HG03097 (cell line): ENCODE data around the gene TTPAL.

Experiments used
- ATAC-seq: cut with Tn5 transposase; IDR thresholded peaks from one replicate; pipeline ENCODE4 v1.9.1; 2021; ENCODE audit not compliant: unreplicated experiment, low FRiP score

The TTPAL gene

GRCh38 chr20:44495257-44495656 lies 19.6 kb downstream of the TTPAL start:
- no peak for ATAC-seq

GRCh38 chr20:44495802-44496481 lies 20.3 kb downstream of the TTPAL start:
- ATAC-seq: no peak

GRCh38 chr20:44496976-44497375 lies 21.3 kb downstream of the TTPAL start:
- no peak for ATAC-seq

- no peak for ATAC-seq
Measured at GRCh38 chr20:44497761-44498160, 22.1 kb downstream of the TTPAL start.

GRCh38 chr20:44500221-44500620 lies 24.5 kb downstream of the TTPAL start:
- no peak for ATAC-seq

- no peak for ATAC-seq
Measured at GRCh38 chr20:44501448-44501847, 25.8 kb downstream of the TTPAL start.

- no peak for ATAC-seq
Measured at GRCh38 chr20:44502968-44503367, 27.3 kb downstream of the TTPAL start.

- no peak for ATAC-seq
Measured at GRCh38 chr20:44504402-44505307, 29.0 kb downstream of the TTPAL start.

- ATAC-seq: no peak
Measured at GRCh38 chr20:44509762-44510161, 34.1 kb downstream of the TTPAL start.

- no peak for ATAC-seq
Measured at GRCh38 chr20:44513871-44514270, 38.2 kb downstream of the TTPAL start.

GRCh38 chr20:44516491-44516890 lies 40.8 kb downstream of the TTPAL start:
- ATAC-seq: no peak

GRCh38 chr20:44517454-44517853 lies 41.8 kb downstream of the TTPAL start:
- ATAC-seq: no peak

- no peak for ATAC-seq
Measured at GRCh38 chr20:44518248-44518647, 42.6 kb downstream of the TTPAL start.

GRCh38 chr20:44520881-44521280 lies 45.2 kb downstream of the TTPAL start:
- no peak for ATAC-seq

- ATAC-seq: peak; percentile 95
Measured at GRCh38 chr20:44521484-44522481, 46.1 kb downstream of the TTPAL start, which contains the start of gene SERINC3. TSS of gene SERINC3 (minus strand) at chr20:44522070. CDS start at chr20:44521951, 119 bp downstream.

GRCh38 chr20:44522841-44523240 lies 47.2 kb downstream of the TTPAL start:
- ATAC-seq: no peak

GRCh38 chr20:44523746-44524145 lies 48.1 kb downstream of the TTPAL start:
- no peak for ATAC-seq

GRCh38 chr20:44526129-44526528 lies 50.5 kb downstream of the TTPAL start:
- no peak for ATAC-seq

GRCh38 chr20:44527716-44528199 lies 52.1 kb downstream of the TTPAL start:
- ATAC-seq: no peak

- ATAC-seq: no peak
Measured at GRCh38 chr20:44528309-44528708, 52.6 kb downstream of the TTPAL start.
